Endothelial cell of umbilical vein (primary cell): ENCODE measurements around the gene ALB. TPM values are rescaled to one million over a fixed set of nuclear protein-coding genes. Genes with fewer than 3 reads are reported as not detected.

ENCODE experiments used
- BruUV-seq: library from RNA; stranded (reverse); fragments of 400-500 nt; replicated peaks from 2 replicates; lab custom pipeline; 2021; lab: Mats Ljungman, UMichigan
- CTCF ChIA-PET: fragments of 300-600, 350-600 bp; sonication (Branson Sonifier 250); formaldehyde crosslinking; loops from one replicate; lab custom pipeline; 2021; ENCODE audit warnings: antibody characterized with exemption, inconsistent platforms; lab: Charles Lee
- POLR2A ChIA-PET: fragments of 300-600, 350-600 bp; sonication (Branson Sonifier 250); formaldehyde crosslinking; loops from one replicate; lab custom pipeline; 2021; ENCODE audit warnings: antibody characterized with exemption, inconsistent platforms; lab: Charles Lee
- DNase-seq: peaks from one replicate; pipeline ENCODE4 v3.0.0-alpha.2; 2011; ENCODE audit warnings: low read depth, low spot score
- FAIRE-seq: peaks from 2 replicates; lab custom pipeline; 2011; peaks lifted over from hg19 to GRCh38; lab: Jason Lieb, UNC
- H2AFZ ChIP-seq: 2 replicates; pipeline ENCODE4 v1.6.0; 2012; ENCODE audit warnings: low read depth, low read length, control low read depth, inconsistent platforms
- H3K27ac ChIP-seq: 2 replicates; pipeline ENCODE4 v1.5.1; 2011; ENCODE audit warnings: low read depth, mild to moderate bottlenecking, control low read depth, low read length, moderate library complexity; ENCODE audit not compliant: insufficient read depth
- H3K27me3 ChIP-seq, 2 experiments: 2 replicates each; pipeline versions ENCODE4 v1.6.0 to v1.6.1; 2011; ENCODE audit warnings: low read length in 2 of 2, mixed read lengths in 1 of 2; ENCODE audit not compliant: control insufficient read depth in 2 of 2, insufficient read depth in 2 of 2
- H3K36me3 ChIP-seq, 2 experiments: 2 replicates in 1 of 2; 3 replicates in 1 of 2; pipeline ENCODE4 v1.5.1; 2011; ENCODE audit warnings: low read length in 2 of 2, mild to moderate bottlenecking in 1 of 2, moderate library complexity in 1 of 2; ENCODE audit not compliant: control insufficient read depth in 2 of 2, insufficient read depth in 2 of 2; ENCODE audit errors: extremely low read depth in 1 of 2
- H3K4me1 ChIP-seq: 3 replicates; pipeline ENCODE4 v1.5.1; 2011; ENCODE audit warnings: mild to moderate bottlenecking, low read length; ENCODE audit not compliant: control insufficient read depth, insufficient read depth; ENCODE audit errors: extremely low read depth
- H3K4me2 ChIP-seq: 2 replicates; pipeline ENCODE4 v1.6.1; 2011; ENCODE audit warnings: low read length, control low read depth, mixed read lengths; ENCODE audit not compliant: insufficient read depth
- H3K4me3 ChIP-seq, 3 experiments: fragments of 200-600 bp in 1 of 3; sonication (generic), shearing (Covaris generic) in 1 of 3; replicated peaks in 1 of 3; 2 replicates each; pipeline ENCODE4 v1.5.1; 2011 to 2016; ENCODE audit warnings: control low read depth in 3 of 3, low read length in 3 of 3, mild to moderate bottlenecking in 2 of 3, inconsistent platforms in 1 of 3, low read depth in 1 of 3, moderate library complexity in 1 of 3; ENCODE audit not compliant: insufficient read depth in 1 of 3
- H3K79me2 ChIP-seq: 2 replicates; pipeline ENCODE4 v1.6.0; 2012; ENCODE audit warnings: low read length, inconsistent platforms; ENCODE audit not compliant: control insufficient read depth, insufficient read depth
- H3K9ac ChIP-seq: replicated peaks from 2 replicates; pipeline ENCODE3; 2011; ENCODE audit warnings: low read length, control low read depth; ENCODE audit not compliant: insufficient read depth; ENCODE audit errors: extremely low read depth
- H3K9me1 ChIP-seq: replicated peaks from 3 replicates; pipeline ENCODE4 v1.6.0; 2011; ENCODE audit warnings: mild to moderate bottlenecking, low read length; ENCODE audit not compliant: control insufficient read depth, insufficient read depth; ENCODE audit errors: extremely low read depth
- H3K9me3 ChIP-seq: replicated peaks from 2 replicates; pipeline ENCODE4 v1.5.1; 2012; ENCODE audit warnings: low read length, inconsistent platforms; ENCODE audit not compliant: control insufficient read depth, insufficient read depth
- H4K20me1 ChIP-seq: replicated peaks from 2 replicates; pipeline ENCODE3; 2011; ENCODE audit warnings: mild to moderate bottlenecking, low read length; ENCODE audit not compliant: control insufficient read depth, insufficient read depth; ENCODE audit errors: extremely low read depth
- EZH2 ChIP-seq: IDR thresholded peaks from 2 replicates; pipeline ENCODE4 v1.6.1; 2012; ENCODE audit warnings: borderline replicate concordance, low read depth, mild to moderate bottlenecking, moderate library complexity, low read length, inconsistent platforms; ENCODE audit not compliant: severe bottlenecking
- FOS ChIP-seq: IDR thresholded peaks from 2 replicates; pipeline ENCODE4 v1.6.1; 2011; ENCODE audit warnings: mild to moderate bottlenecking, low read length, moderate library complexity, borderline replicate concordance; ENCODE audit not compliant: insufficient read depth
- GATA2 ChIP-seq: IDR thresholded peaks from 2 replicates; pipeline ENCODE4 v1.7.0; 2011; ENCODE audit warnings: low read depth, mild to moderate bottlenecking, moderate library complexity, mixed read lengths, low read length; ENCODE audit not compliant: insufficient read length, insufficient read depth
- JUN ChIP-seq: IDR thresholded peaks from 2 replicates; pipeline ENCODE4 v1.6.1; 2011; ENCODE audit warnings: borderline replicate concordance, low read depth; ENCODE audit not compliant: insufficient read length, insufficient read depth
- MAX ChIP-seq: IDR thresholded peaks from 2 replicates; pipeline ENCODE4 v1.6.1; 2011; ENCODE audit not compliant: insufficient read depth, insufficient read length
- MYC ChIP-seq: IDR thresholded peaks from one replicate; pipeline ENCODE4 v1.6.1; 2011; ENCODE audit warnings: mild to moderate bottlenecking, low read depth, low read length
- POLR2A ChIP-seq: IDR thresholded peaks from 2 replicates; pipeline ENCODE4 v1.6.1; 2012; ENCODE audit warnings: low read depth, mild to moderate bottlenecking, control low read depth, low read length
- POLR2AphosphoS5 ChIP-seq: IDR thresholded peaks from 2 replicates; pipeline ENCODE4 v1.6.1; 2012; ENCODE audit warnings: low read depth, mild to moderate bottlenecking, control low read depth, low read length, moderate library complexity; ENCODE audit not compliant: insufficient read depth
- dilution Hi-C: fragments of 300-500 bp; cut with MboI; formaldehyde crosslinking; loops from one replicate; pipeline ENCODE4 v1.15.0; 2019; ENCODE audit warnings: low sequenced_read_pairs; ENCODE audit not compliant: extremely low pct_ligation_motif_present
- intact Hi-C: fragments of 100-400 bp; cut with micrococcal nuclease; formaldehyde crosslinking; loops from one replicate; pipeline ENCODE4 v1.10.0; 2022
- polyA plus RNA-seq, 4 experiments: library from polyadenylated mRNA; depleted of rRNA in 3 of 4; stranded (reverse) in 3 of 4; unstranded in 1 of 4; fragments of >200 nt; gene quantifications; 2 replicates each; pipeline versions ENCODE4 v1.2.1 to v1.2.3, GENCODE V29; 2011 to 2012; ENCODE audit warnings: missing spikeins in 1 of 4
- total RNA-seq: library from RNA; stranded (reverse); gene quantifications from 2 replicates; pipeline ENCODE4 v1.2.3, GENCODE V29; 2021
- TF ChIP-seq, protein P1 (sequence below), 2 donors: IDR thresholded peaks; 1 replicate in 1 of 2; 2 replicates in 1 of 2; pipeline ENCODE4 v1.5.1; 2011; ENCODE audit warnings: low read length in 2 of 2, mild to moderate bottlenecking in 2 of 2, moderate library complexity in 2 of 2, control low read depth in 1 of 2, inconsistent platforms in 1 of 2, low read depth in 1 of 2; ENCODE audit not compliant: insufficient read depth in 1 of 2; ENCODE audit errors: extremely low read depth in 1 of 2

ALB gene
- total and polyA plus RNA-seq, 2 donors (not counting 3 experiments of a cell fraction or from before 2014, with no cell fraction given) = not detected

GRCh38 chr4:73422458-73422752, 18.3 kb downstream of the ALB start:
- H3K27ac ChIP-seq = no peak overlapping the region
- CTCF ChIA-PET = interaction anchor here (1.0 kb wide), 1 partner anchor 23 kb away, joined by 4 read pairs; no protein-coding TSS in a partner anchor
- POLR2A ChIA-PET = no interaction called here
- intact Hi-C loops (no loop called here), dilution Hi-C loops (no loop called here)
- no peaks in the 10 kb centered on the region for H3K4me1 ChIP-seq
- no peak for TF ChIP-seq MAX
- no peak for TF ChIP-seq JUN
- TF ChIP-seq POLR2A = no peak
- TF ChIP-seq, protein P1, sequence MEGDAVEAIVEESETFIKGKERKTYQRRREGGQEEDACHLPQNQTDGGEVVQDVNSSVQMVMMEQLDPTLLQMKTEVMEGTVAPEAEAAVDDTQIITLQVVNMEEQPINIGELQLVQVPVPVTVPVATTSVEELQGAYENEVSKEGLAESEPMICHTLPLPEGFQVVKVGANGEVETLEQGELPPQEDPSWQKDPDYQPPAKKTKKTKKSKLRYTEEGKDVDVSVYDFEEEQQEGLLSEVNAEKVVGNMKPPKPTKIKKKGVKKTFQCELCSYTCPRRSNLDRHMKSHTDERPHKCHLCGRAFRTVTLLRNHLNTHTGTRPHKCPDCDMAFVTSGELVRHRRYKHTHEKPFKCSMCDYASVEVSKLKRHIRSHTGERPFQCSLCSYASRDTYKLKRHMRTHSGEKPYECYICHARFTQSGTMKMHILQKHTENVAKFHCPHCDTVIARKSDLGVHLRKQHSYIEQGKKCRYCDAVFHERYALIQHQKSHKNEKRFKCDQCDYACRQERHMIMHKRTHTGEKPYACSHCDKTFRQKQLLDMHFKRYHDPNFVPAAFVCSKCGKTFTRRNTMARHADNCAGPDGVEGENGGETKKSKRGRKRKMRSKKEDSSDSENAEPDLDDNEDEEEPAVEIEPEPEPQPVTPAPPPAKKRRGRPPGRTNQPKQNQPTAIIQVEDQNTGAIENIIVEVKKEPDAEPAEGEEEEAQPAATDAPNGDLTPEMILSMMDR (IDR thresholded peaks at IDR 0.05; ENCODE audit: extremely low read depth in 1 of 2, insufficient read depth in 1 of 2, low read depth in 1 of 2, low read length in 2 of 2) = no peak
- TF ChIP-seq FOS = no peak
- no peak for TF ChIP-seq POLR2AphosphoS5
- no peak for TF ChIP-seq MYC
- no peak for TF ChIP-seq EZH2
- TF ChIP-seq GATA2 = no peak
- no TSS peak for BruUV-seq
- H3K79me2 ChIP-seq = no peaks in the 10 kb centered on the region
- H3K9ac ChIP-seq = no peak overlapping the region
- H3K27me3 ChIP-seq = peaks cover 2% of the 10 kb centered on the region in 2 experiments
- FAIRE-seq = no peak
- H4K20me1 ChIP-seq = no peaks in the 10 kb centered on the region
- no peak for DNase-seq
- H3K36me3 ChIP-seq = no peaks in the 10 kb centered on the region
- no peak overlapping the region for H2AFZ ChIP-seq
- no peaks in the 10 kb centered on the region for H3K9me3 ChIP-seq
- H3K4me2 ChIP-seq = no peak overlapping the region
- H3K4me3 ChIP-seq = no peak overlapping the region
- H3K9me1 ChIP-seq = no peaks in the 10 kb centered on the region
